Measurements from ENCODE around the gene PILRB.
"Not testable (repeated sequence)": the region's sequence is repeated elsewhere in the genome, so short reads cannot be mapped to it uniquely, and the experiment has no call there.

GRCh38 chr7:100338083-100338696, 19.7 kb upstream of the PILRB start:
- not testable (repeated sequence) for TF ChIP-seq CEBPB (IDR thresholded peaks at IDR 0.05; ENCODE audit: borderline replicate concordance, low read depth, low read length); MED8 (CRISPR knock-in tag; IDR thresholded peaks at IDR 0.05; ENCODE audit: insufficient replicate concordance); POLR2A (IDR thresholded peaks at IDR 0.05; ENCODE audit: insufficient read depth in 1 of 2, low read depth in 2 of 2, low read length in 2 of 2); NFKBIZ (CRISPR knock-in tag; IDR thresholded peaks at IDR 0.05); FOXM1 (CRISPR knock-in tag; IDR thresholded peaks at IDR 0.05); CTCF (CRISPR knock-in tag; IDR thresholded peaks at IDR 0.05); FOXK2 (IDR thresholded peaks at IDR 0.05)
